Activated CD4-positive, alpha-beta T cell treated with anti-CD3 and anti-CD28 coated beads, Interleukin-2, amount 50 U/mL, for 1 hour (primary cell): ENCODE results near the gene ATP10A.

Experiments used
- DNase-seq: peaks from one replicate; pipeline ENCODE4 v3.0.0-alpha.2; 2020

Gene ATP10A

GRCh38 chr15:25633862-25634261 is 229.3 kb downstream of the ATP10A start:
- no peak for DNase-seq

DNA sequence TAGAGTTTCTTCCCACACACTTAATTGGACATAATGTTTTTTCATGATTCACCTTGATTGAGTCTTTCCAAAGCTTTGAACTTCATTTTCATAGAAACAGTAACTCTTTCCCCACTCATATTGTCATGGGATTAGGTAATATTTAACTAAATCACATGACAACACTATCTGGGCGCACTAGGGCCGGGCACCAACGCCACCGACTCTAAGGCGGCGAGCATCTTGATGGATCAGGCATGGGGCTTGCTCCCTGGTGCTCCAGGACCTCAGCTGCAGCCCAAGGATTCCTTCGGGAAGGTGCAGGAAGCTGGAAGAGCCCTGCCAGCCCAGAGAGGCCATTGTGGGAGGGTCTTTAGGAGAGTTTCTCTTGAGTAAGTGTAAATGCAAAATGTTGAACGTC is 231.2 kb downstream of the ATP10A start:
- no peak for DNase-seq
